HG02884 (cell line): ENCODE data around the gene ALDH4A1.

Source experiments
- ATAC-seq: cut with Tn5 transposase; IDR thresholded peaks from one replicate; pipeline ENCODE4 v1.9.1; 2021; ENCODE audit warnings: mild to moderate bottlenecking, moderate library complexity; ENCODE audit not compliant: unreplicated experiment

ALDH4A1 gene, protein sequence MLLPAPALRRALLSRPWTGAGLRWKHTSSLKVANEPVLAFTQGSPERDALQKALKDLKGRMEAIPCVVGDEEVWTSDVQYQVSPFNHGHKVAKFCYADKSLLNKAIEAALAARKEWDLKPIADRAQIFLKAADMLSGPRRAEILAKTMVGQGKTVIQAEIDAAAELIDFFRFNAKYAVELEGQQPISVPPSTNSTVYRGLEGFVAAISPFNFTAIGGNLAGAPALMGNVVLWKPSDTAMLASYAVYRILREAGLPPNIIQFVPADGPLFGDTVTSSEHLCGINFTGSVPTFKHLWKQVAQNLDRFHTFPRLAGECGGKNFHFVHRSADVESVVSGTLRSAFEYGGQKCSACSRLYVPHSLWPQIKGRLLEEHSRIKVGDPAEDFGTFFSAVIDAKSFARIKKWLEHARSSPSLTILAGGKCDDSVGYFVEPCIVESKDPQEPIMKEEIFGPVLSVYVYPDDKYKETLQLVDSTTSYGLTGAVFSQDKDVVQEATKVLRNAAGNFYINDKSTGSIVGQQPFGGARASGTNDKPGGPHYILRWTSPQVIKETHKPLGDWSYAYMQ

DNA sequence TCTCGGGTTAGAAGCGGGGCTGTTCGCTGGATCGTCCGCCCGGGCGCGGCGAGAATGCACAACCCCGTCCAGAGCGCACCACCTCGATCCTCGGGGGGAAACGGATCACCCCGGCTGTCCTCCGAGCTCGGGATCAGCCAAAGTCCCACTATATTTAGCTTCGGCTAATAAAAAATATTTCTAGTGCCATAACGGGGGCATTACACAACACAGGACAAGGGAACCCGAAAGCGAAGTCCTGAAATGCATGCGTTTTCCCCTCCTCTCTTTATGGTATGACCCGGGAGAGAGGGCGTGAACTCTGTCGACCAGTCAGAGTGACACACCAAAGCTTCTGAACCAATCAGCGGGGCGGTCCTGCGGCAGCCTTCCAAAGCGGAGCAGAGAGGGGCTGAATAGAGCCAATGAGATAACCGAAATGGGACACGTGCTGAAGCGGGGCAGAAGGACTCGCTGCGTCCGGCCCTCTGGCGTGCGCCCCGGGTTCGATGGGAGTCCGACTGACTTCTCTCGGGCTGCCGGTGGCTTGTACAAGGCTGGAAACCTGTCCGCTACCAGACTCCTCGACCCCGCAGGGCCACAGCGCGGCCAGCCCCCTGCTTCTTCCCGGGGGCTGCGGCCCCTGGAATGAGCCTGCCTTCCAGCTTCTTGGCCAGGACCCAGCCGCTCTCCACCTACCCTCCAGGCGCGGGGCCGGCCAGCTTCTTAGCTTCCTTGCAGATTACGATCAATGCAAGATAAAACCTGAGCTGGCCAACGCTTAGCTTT lies at the start of gene ALDH4A1:
ALDH4A1 (minus strand) TSS at position 33 of the 768 bp plus-strand sequence; CDS start at position 1, 32 bp downstream.
- ATAC-seq: peak; percentile 92

DNA sequence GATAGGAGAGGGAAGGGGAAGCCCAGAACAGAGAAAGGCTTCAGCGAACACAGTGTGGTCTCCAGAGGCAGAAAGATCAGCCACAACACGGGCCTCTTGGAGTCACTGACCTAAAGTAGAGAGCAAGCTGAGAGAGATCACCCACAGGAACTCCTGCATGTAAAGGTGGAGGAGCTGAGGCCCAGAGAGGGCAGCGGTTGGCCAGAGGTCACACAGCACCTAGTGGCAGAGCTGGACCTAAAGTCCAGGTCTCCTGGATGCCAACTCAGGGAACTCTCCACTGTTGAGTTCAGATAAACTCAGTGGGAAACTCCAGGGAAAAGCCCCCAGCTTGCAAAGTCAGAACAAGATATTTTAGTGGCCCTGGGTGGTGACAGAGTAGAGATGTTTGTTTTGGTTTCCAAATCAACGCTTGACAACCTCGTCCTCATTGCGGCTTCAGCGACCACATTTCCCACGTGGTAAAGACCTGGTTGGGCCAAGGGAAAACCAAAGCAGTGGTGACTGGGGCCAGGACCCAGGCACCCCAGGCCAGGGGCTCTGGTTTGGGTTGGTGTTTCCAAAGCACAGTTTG lies 49.5 kb upstream of the ALDH4A1 start:
- peak; percentile 35 for ATAC-seq

DNA sequence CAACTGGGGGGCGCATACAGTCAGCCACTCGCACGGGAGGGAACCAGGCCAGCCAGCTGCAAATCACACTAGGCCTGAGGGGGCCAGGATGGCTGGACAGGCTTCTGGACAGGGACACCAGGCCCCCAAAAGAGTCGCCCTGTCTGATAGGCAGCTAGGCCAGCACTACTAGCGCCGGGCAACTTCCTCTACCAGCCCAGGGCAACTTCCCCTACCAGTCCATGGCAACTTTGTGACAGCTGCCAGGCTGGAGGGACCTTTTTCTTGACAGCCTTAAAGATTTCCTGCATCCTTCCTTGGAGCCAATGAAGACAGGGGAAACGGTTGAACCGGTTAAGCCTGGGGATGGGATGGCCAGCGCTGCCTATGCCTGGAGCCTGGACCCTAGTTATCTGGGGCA lies 49.1 kb upstream of the ALDH4A1 start:
- ATAC-seq: no peak

DNA sequence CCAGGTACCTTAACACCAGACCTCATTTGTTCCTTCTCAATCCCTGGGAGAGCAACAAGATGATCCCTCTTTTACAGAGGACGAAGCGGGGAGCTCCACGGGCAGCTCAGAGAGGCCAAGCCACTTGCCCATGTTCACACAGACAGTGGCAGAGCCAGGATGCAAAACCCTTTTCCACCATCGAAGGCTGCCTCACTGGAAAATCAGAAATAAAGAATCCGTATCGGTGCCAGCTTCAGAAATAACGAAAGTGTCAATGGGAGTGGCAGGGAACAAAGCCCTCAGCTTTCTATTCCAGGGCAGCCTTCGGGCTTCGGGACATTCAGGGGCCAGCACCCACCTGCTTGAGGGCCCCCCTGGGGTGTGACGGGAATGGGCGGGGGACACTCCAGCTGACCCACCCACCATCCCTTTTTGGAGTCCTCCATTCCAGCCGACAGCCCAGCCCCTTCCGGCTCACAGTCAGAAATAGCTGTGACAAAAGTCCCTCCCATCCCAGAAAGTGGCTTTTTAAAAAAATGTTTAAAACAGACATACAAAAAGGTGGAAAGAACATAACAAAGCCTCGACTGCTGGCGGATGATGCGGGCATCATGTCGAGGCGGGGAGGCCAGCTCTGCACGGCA lies 48.2 kb upstream of the ALDH4A1 start:
- ATAC-seq: no peak

DNA sequence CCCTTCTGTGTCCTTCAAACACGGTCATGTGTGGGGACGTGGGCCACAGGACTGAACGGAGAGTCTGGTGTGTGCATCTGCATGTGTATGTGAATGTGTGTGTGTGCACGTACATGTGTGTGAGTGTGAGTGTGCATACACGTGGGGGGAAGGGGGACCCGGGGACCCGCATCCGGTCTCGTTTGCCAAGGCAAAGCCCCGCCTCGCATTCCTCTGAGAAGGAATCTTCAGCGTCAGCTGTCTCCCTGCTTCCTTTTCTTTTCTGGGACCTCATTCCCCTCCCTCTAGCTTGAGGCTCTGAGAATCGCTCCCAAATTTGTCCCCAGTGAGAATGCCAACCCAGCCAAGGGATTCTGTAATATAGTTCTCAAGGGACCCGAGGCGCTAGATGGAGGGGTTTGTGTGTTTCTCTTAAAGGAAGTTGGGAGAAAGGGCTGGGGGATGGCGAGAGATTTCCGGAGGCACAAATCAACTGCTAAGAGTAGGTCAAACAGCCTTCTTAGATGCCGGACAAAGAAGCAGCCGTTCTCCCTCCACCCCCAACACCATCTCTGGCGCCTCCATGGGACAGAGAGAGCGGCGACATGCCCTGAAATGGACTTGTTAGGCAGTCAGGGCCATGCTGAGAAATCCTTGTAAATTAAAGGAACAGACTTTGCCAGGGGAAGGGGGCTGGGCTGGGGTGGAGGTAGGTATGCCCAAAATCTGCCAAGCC lies 47.5 kb upstream of the ALDH4A1 start:
- no peak for ATAC-seq

DNA sequence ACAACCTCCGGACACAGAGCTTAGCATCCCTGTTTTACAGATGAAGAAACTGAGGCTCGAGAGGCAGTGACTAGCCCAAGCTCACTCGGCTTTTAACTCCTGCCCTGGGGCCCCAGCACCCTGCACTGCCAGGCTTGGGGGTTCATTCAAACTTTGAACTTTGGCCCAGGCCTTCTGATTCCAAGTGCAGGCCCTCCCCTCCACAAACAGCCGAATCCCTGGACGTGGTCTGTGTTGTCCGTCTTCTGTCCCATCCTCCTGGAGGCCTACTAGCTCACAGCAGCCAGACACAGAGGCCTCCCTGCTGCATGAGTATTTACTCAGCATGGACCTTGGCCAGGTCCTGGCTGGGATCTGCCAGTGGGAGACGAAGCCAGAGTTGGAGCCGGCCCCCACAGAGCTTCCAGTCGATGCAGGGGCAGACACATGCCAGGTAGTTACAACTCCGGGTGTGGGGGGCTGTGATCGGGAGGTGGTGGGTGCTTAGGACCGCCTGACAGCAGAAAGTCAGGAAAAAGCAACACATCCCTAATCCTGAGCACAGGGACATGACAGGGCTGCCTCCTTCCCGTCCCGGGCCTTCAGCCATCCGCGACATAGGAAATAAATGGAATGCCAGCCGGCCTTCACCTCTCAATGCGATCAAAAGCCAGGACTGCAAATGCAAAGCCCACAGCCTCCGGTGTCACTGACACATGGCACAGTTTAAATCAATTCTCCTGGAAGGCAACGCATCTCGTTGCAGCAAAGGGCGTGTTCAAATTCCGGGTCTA lies 46.7 kb upstream of the ALDH4A1 start:
- ATAC-seq: no peak

DNA sequence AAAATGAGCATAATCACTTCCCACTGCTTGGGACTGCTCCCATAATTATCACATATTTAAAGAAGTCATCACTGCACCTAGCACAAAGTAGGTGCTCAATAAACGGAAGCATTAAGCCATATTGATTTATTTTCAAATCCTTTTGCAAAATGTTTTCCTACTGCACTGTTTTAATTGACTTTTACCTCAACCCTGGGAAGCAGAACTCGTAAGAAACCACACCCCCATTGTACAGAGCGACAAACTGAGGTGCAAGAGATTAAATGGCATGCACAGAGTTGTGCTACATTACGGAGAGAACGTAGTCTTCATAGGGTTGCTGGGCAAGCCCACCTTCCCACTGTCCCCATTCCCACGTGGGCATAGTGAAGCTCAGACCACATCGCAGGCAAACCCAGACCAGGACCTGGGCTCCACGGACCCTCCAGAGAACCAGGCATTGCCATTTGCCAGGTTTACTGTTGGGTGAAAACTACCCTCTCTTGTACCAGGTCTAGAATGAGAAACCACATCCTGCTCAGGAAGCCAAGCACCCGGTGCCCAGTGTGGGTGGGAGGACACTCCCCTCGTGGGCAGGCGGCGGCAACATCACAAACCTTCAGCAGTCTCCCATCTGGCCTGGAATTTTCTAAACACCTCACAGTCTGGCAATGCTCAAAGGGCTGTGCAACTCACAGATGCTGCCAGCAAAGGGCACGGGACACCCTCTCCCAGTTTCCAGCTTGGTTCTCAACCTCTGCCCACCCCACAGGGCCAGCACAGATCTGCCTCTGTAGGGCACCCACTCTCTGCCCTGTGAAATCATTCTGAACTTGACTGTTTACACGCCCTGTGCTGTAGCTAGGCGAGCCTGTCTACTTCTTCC lies 45.9 kb upstream of the ALDH4A1 start:
- no peak for ATAC-seq

DNA sequence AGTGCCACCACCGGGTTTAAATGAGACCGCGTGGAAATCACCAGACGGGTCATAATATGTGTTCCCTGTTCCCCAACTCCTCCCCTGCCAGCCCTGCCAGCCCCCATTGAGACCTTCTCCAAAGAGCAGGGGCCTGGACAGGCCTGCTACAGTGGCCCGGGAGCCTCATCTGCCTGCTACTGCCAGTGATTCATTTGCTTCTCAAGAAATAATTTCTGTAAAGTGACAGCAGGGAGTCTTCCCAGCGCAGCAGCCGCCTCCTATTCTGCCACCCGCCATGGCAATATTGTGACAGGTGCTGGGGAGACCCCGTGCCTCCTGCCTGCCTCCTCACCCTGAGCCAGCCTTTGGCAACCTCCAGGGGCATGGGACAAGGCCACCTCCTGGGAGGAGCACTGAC lies 45.2 kb upstream of the ALDH4A1 start:
- no peak for ATAC-seq

DNA sequence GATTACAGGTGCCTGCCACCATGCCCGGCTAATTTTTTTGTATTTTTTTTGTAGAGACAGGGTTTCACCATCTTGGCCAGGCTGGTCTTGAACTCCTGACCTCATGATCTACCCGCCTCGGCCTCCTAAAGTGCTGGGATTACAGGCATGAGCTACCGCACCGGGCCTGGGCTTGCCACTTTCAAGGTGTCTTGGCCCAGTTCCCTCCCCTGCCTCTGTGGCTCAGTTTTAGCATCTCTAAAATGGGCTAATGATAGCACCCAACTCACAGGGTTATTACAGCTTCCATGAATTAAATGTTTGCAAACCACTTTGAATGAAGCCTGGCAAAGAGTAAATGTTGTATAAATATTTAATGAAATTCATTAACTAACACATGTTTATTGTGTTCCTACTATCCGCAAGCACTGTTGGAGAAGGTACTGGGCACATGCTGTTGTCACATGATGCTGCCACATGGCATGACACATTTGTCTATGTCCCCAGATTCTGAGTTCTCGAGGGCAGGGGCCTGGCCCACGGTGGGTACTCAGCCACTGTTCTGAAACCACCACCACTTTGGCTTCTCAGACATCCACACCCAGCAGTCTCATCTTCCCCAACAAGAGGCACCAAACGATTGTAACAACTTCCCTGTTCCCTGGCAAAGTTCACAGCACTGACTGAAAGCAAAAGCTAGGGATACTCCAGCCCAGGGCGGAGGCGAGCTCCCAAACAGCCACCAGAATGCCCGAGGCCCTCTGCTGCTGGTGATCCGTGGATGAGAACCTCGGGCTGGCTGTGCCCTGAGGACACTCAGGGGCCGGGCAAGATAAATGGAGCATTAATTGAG lies 44.4 kb upstream of the ALDH4A1 start:
- no peak for ATAC-seq

DNA sequence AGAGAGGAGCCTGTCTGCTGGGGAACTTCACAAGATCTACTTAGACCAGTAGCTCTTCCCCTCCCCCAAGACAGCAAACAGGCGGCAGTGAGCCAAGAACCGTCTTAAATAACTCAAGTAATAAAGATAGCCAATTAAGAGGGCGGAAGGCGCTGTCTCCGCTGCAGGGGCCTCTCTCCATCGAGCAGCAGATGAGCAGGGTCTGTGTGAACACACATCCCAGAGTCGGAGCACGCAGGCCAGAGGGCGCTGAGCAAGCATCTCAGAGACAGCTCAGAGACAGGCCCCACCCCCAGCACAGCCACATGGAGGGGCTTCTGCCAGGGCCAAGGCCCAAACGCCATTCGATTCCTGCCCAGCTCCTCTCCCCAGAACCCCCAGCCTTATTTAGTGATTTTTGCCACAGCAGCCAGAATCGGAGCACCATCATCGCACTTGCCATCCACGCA lies 43.1 kb upstream of the ALDH4A1 start:
- no peak for ATAC-seq

DNA sequence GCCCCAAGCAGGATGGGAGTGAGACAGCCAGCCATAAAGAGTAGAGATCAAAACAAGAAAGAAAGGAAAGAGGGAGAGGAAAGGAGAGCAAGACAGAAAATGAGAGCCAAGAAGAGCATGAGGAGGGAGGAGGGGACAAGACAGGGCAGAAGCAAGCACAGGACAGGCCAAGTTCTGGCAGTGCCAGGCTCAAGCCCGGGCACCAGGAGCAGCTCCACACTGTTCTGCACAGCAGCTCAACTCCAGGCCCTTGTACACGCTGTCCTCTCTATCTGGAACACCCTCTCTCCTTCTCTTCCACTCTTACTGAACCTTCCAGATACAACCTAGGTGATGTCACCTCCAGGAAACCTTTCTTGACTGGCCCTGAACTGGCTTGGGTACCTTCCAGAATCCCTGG lies 42.5 kb upstream of the ALDH4A1 start:
- no peak for ATAC-seq

DNA sequence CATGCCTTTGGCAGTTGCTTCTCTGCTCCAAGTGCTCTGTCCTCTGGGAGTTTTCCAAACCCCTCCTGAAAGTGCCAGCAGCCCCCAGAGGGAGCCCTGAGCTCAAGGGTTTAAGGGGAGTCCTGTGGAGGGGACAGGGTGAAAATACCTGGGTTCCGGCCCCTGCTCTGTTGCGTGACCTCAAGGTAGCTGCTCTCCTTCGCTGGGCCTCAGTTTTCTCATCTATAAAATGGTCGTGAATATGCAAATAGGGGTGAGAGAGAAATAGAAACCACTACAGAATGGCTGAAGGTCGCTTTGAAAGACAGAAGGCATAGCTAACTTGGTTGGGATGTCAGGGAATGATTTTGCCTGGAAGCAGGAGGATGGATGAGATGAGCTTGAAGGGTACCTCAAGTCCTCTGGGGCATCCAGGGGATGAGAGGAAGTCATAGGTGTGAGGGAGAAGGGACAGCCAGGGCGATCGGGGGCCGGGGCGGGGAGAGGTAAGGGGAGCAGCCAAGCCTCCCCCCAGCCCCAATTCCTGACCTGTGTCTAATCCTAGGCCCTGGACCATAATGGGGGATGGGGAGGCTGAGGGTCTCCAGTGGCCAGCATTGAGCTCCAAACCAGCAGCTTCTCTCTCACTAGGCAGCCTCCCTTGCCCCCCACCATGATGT lies 41.7 kb upstream of the ALDH4A1 start:
- ATAC-seq: no peak

DNA sequence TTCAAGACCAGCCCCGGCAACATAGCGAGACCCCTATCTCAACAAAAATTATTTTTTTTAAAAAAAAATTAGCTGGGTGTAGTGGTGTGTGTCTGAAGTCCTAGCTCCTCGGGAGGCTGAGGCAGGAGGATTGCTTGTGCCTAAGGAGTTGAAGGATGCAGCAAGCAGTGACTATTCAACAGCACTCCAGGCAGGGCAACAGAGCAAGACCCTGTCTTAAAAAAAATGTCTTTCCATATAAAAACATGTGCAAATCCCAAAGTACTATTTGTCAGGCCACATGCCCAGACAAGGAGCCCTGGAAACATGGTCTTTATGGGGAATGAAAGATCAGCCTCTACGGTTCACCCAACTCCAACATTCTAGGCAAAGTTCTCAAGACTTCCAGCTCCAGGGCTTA lies 40.8 kb upstream of the ALDH4A1 start:
- no peak for ATAC-seq

DNA sequence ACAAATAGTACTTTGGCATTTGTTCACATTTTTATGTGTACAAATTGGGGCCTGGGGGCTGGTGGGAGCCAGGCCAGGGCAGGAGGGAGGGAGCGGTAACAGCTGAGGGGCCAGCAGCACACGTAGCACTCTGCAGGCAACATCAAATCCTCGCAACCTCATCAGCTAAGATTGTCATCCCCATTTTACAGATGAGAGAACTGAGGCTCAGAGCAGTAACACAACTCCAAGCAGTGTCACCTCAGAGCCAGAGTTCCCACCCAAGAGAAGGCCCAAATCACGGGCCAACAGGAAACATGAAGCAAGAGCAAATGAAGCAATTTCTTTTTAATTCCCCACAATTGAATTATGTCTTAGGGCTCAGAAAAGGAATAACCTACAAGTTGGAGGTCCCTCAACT lies 40.0 kb upstream of the ALDH4A1 start:
- no peak for ATAC-seq

DNA sequence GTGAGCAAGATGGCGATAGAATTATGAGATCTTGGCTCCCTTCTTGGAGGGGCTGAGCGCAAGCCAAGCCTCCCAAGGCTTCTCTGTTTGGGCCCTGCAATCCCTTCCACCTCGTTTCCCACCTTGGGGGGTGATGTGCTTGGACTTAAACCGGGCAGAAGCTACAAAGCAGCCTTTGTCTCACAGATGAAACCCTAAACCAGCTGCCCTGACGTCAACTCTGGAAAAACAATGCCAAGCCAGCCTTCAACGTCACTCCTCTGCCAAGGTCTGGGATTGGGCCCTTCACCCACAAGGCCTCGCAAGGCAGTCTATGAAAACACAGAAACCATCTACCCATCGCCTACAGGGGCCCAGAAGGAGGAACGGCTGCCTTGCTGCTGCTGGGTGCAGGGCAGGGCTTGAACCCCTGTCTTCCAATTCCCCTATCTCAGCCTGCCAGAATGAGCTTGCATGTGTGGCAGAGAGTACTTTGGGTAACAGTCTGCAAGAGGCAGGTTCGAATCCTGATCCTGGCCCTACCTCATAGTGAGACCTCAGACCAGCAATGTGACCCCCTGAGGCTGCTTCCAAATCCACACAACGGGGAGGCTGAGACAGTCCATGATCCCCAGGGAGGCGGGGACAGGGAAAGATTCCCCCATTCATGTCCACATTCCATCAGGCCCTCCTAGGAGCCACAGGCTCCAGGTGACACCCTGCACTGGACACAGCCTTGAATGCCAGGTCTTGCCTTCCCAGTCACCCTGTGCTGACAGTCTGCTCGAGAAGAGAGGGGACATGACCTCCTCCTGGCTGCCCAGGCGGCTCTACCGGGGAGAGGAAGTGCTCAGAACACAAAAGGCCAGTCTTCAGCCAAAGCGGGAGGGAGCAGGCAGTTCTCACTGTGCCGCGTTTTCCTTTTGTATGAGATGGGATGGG lies 39.1 kb upstream of the ALDH4A1 start:
- ATAC-seq: no peak

DNA sequence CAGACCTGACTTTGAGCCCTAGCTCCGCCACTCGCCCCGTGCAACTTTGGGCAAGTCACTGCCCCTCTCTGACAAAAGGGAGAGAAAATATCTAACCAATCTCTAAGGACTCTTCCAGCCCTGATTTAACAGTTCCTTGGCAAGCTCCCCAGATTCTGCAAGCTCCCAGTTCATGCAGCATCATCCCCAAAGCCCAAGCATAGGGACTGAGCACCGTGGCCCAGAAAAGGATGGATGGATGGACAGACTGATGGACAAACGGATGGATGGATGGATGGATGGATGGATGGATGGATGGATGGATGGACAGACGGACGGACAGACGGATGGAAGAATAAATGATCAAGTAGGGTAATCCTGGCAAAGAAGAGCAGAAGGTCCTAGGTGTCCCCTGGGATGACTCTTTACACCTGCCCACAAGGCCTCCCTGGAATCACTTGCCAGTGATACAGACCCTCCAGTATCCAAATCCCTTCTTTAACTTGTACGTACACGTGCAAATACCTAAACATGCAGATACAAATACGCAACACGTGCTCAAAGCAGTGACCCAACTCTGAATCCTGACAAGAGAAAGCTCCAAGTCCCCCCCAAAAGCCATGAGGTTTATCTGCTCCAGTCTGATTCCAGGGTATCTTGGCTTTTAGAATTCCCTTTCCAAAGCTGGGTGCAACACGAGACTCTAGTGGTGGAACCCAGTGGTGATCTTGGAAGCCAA lies 38.1 kb upstream of the ALDH4A1 start:
- ATAC-seq: no peak
